Osteoblast (primary cell): Measurements from ENCODE around the gene PTGDR. TPM values are rescaled to one million over a fixed set of nuclear protein-coding genes. Genes with fewer than 3 reads are reported as not detected.
A peak's percentile ranks its signal among the peaks of the same experiment; 100 is the strongest.

Source experiments
- DNase-seq: peaks from one replicate; pipeline ENCODE4 v3.0.0; 2011; ENCODE audit warnings: low spot score, mixed read lengths; ENCODE audit not compliant: insufficient read length; ENCODE audit errors: missing footprints
- H2AFZ ChIP-seq: 2 replicates; pipeline ENCODE4 v1.6.0; 2011; ENCODE audit warnings: mild to moderate bottlenecking, low read length
- H3K27ac ChIP-seq: 2 replicates; pipeline ENCODE4 v1.5.1; 2011; ENCODE audit warnings: mild to moderate bottlenecking, low read depth, low read length, moderate library complexity
- H3K27me3 ChIP-seq: 2 replicates; pipeline ENCODE4 v1.6.0; 2012; ENCODE audit warnings: mild to moderate bottlenecking, control low read depth, inconsistent platforms, low read length, moderate library complexity; ENCODE audit not compliant: insufficient read depth
- H3K36me3 ChIP-seq: 2 replicates; pipeline ENCODE4 v1.5.1; 2011; ENCODE audit warnings: mild to moderate bottlenecking, low read length, control low read depth, moderate library complexity; ENCODE audit not compliant: insufficient read depth
- H3K4me1 ChIP-seq: 2 replicates; pipeline ENCODE4 v1.5.1; 2011; ENCODE audit warnings: mild to moderate bottlenecking, low read length, control low read depth, moderate library complexity; ENCODE audit not compliant: insufficient read depth
- H3K4me2 ChIP-seq: 2 replicates; pipeline ENCODE4 v1.6.0; 2011; ENCODE audit warnings: mild to moderate bottlenecking, low read length; ENCODE audit not compliant: insufficient read depth
- H3K4me3 ChIP-seq: fragments of 200-600 bp; sonication (generic); 3 replicates; pipeline ENCODE4 v1.5.1; 2012; ENCODE audit warnings: mild to moderate bottlenecking, low read length, inconsistent platforms; ENCODE audit not compliant: insufficient read depth
- H3K79me2 ChIP-seq: 2 replicates; pipeline ENCODE4 v1.6.0; 2012; ENCODE audit warnings: mild to moderate bottlenecking, low read length, control low read depth, inconsistent platforms; ENCODE audit not compliant: insufficient read depth
- H3K9me3 ChIP-seq: 2 replicates; pipeline ENCODE4 v1.5.1; 2011; ENCODE audit warnings: low read depth, low read length, control low read depth
- H4K20me1 ChIP-seq: 2 replicates; pipeline ENCODE4 v1.6.0; 2012; ENCODE audit warnings: mild to moderate bottlenecking, low read length, control low read depth; ENCODE audit not compliant: insufficient read depth
- total RNA-seq: library from RNA; depleted of rRNA; stranded (reverse); fragments of >200 nt; gene quantifications from 2 replicates; pipeline ENCODE4 v1.2.3, GENCODE V29; 2012
- TF ChIP-seq, protein P1 (sequence below): IDR thresholded peaks from 2 replicates; pipeline ENCODE4 v1.5.1; 2011; ENCODE audit warnings: mild to moderate bottlenecking, low read depth, low read length, moderate library complexity; ENCODE audit errors: extremely low read depth

Gene PTGDR
- total RNA-seq, 1 donor = 1.4 TPM

DNA sequence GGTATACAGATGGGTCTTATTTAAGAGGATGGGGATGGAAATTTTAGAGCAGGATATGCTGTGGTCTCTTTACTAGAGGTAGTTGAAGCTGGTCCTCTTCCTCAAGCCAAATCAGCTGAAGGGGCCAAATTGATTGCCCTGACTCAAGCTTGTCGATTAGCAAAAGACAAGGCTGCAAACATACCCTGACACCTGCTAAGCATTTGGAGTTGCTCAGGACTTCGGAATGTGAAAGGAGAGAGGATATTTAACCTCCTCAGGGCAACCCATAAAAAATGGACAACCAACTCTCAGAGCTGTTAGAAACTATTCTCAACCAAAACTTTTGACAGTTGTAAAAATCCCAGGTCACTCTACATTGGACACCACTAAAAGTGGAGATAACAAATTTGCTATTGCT, 15.6 kb downstream of the PTGDR start:
- no peaks in the 10 kb centered on the region for H4K20me1 ChIP-seq
- no peaks in the 10 kb centered on the region for H3K79me2 ChIP-seq
- H3K27ac ChIP-seq = no peak overlapping the region
- no peak overlapping the region for H2AFZ ChIP-seq
- no peak for DNase-seq
- TF ChIP-seq, protein P1, sequence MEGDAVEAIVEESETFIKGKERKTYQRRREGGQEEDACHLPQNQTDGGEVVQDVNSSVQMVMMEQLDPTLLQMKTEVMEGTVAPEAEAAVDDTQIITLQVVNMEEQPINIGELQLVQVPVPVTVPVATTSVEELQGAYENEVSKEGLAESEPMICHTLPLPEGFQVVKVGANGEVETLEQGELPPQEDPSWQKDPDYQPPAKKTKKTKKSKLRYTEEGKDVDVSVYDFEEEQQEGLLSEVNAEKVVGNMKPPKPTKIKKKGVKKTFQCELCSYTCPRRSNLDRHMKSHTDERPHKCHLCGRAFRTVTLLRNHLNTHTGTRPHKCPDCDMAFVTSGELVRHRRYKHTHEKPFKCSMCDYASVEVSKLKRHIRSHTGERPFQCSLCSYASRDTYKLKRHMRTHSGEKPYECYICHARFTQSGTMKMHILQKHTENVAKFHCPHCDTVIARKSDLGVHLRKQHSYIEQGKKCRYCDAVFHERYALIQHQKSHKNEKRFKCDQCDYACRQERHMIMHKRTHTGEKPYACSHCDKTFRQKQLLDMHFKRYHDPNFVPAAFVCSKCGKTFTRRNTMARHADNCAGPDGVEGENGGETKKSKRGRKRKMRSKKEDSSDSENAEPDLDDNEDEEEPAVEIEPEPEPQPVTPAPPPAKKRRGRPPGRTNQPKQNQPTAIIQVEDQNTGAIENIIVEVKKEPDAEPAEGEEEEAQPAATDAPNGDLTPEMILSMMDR = no peak
- peaks cover 4% of the 10 kb centered on the region for H3K4me1 ChIP-seq
- H3K36me3 ChIP-seq = no peaks in the 10 kb centered on the region
- H3K4me2 ChIP-seq = no peak overlapping the region
- H3K27me3 ChIP-seq = no peaks in the 10 kb centered on the region
- no peaks in the 10 kb centered on the region for H3K9me3 ChIP-seq
- no peak overlapping the region for H3K4me3 ChIP-seq

DNA sequence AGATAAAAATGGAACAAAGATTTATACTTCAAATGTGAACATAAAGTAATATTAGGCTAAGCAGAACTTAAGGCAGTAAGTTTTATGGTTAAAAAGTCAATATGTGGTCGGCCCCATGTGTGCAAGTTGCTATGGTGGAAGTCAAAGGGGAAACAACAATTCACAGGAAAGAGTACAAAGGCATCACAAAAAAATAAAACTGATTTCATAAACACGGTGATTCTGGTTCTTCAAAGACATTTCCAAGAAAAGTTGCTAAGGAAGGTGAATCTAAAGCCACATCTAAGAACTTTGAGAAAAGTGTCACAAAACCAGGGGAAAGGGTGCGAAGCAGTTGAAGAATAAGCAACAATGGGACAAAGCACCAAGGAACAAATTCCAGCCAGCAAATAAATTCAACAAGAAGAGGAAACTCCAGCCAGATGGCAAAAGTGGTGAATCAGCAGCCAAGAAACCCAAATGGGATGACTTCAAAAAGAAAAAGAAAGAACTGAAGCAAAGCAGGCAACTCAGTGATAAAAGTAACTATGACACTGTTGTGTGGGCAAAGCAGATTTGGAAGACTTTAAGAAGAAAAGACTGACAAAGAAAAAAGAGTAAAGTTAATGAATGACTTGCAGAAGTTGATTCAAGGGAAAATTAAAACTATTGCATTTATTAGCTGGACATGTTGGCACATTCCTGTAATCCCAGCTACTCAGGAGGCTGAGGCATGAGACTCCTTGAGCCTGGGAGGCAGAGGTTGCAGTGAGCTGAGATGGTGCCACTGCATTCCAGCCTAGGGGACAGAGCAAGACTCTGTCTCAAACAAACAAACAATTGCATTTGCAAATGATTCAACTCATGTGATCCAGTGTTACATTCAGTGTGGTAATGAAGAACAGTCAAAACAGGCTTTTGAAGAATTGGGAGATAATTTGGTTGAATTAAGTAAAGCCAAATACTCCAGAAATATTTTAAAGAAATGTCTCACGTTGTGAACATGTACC, 19.5 kb downstream of the PTGDR start:
- H4K20me1 ChIP-seq = no peaks in the 10 kb centered on the region
- no peak overlapping the region for H2AFZ ChIP-seq
- no peak overlapping the region for H3K4me3 ChIP-seq
- TF ChIP-seq, protein P1 = no peak
- no peak overlapping the region for H3K4me2 ChIP-seq
- DNase-seq = peak; percentile 44
- no peaks in the 10 kb centered on the region for H3K36me3 ChIP-seq
- no peaks in the 10 kb centered on the region for H3K79me2 ChIP-seq
- peaks cover 3% of the 10 kb centered on the region for H3K27me3 ChIP-seq
- no peaks in the 10 kb centered on the region for H3K9me3 ChIP-seq
- H3K4me1 ChIP-seq = no peaks in the 10 kb centered on the region
- no peak overlapping the region for H3K27ac ChIP-seq

DNA sequence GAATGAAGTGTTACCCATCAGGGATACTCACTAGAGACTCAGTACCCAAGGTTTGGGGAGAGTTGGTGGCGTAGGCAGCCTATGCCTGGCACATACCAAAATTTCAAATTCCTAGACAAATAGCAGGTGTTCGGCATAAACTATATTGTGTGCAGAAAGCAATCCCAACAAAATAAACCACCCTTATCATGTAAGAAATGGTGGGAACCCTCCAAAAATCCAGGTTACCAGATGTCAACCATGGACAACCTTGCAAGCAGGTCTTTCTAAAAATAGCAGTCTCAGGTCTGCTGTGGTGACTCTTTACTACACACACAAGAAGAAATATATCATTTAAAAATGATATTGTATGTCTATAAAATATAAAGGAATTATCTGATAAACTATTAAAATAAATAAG, 28.9 kb downstream of the PTGDR start:
- no peak for DNase-seq
- Histone ChIP-seq H3K36me3 (no peaks in the 10 kb centered on the region), H3K4me3 (no peak overlapping the region), H3K4me2 (no peak overlapping the region), H3K27ac (no peak overlapping the region), H3K9me3 (no peaks in the 10 kb centered on the region), H4K20me1 (no peaks in the 10 kb centered on the region), H3K79me2 (no peaks in the 10 kb centered on the region), H3K4me1 (no peaks in the 10 kb centered on the region), H2AFZ (no peak overlapping the region), H3K27me3 (peaks cover 4% of the 10 kb centered on the region)
- TF ChIP-seq, protein P1 = no peak

DNA sequence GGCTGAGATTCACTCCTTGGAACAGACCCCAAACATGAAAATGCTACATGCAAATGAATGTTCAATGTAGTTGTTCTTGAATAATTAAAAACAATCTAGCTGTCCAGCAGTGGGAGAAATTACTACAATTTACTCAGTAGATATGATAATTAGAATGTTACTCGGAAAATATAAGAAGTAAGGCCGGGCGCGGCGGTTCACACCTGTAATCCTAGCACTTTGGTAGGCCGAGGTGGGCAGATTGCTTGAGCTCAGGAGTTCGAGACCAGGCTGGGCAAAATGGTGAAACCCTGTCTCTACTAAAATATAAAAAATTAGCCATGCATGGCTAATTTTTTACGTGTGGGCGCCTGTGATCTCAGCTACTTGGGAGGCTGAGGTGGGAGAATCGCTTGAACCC, 31.3 kb downstream of the PTGDR start:
- Histone ChIP-seq H3K4me1 (no peaks in the 10 kb centered on the region), H3K9me3 (no peaks in the 10 kb centered on the region), H4K20me1 (no peaks in the 10 kb centered on the region), H3K79me2 (no peaks in the 10 kb centered on the region), H3K27me3 (peaks cover 4% of the 10 kb centered on the region), H3K4me3 (no peak overlapping the region), H3K27ac (no peak overlapping the region), H2AFZ (no peak overlapping the region), H3K36me3 (no peaks in the 10 kb centered on the region), H3K4me2 (no peak overlapping the region)
- no peak for DNase-seq
- TF ChIP-seq, protein P1 = no peak
